Measurements from ENCODE around the gene PRDM12. TPM values are rescaled to one million over a fixed set of nuclear protein-coding genes. Genes with fewer than 3 reads are reported as not detected.
"Not testable (repeated sequence)": the region's sequence is repeated elsewhere in the genome, so short reads cannot be mapped to it uniquely, and the experiment has no call there.

The PRDM12 gene
- total RNA-seq, 1 experiment from 2014 or later: 0.30 TPM

DNA sequence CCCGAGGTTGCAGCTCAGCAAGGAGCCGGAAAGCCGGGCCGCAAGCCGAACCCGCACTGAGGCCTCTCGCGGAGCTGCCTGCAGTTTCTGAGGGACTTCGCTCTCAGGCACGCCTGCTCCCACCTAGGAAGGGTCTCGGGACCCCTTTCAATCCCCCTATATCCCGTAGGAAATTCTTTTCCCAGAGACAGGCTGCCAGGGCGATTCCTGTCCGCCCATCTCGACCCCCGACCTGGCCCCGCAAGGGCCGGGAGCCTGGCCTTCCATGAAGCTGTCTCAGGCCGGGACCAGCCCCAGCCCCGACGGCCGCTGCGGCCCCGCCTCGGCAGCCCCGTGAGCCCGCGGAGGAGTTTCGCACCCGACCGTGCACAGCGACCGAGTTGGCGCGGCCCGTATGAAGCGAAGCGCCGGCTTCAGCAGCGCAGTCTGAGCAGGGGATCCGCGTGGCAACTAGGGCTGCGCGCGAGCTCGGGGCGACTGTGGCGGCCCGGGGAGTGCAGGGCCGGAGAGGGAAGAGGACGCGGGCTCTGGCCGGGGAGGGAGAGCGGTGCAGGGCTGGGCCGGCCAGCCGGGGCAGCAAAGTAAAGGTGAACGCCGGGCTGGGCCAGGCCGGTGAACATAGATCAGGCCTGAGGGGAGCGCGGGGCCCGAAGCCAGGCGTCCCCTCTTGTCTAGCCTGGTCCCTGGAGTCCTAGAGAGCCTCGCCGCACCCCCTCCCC is 977 bp upstream of the PRDM12 start:
- no peak for DNase-seq (ENCODE audit: extremely low read depth, low read depth)

- no peak for DNase-seq (ENCODE audit: extremely low read depth, low read depth)
Observed at GRCh38 chr9:130663977-130664250, 480 bp upstream of the PRDM12 start.

DNA sequence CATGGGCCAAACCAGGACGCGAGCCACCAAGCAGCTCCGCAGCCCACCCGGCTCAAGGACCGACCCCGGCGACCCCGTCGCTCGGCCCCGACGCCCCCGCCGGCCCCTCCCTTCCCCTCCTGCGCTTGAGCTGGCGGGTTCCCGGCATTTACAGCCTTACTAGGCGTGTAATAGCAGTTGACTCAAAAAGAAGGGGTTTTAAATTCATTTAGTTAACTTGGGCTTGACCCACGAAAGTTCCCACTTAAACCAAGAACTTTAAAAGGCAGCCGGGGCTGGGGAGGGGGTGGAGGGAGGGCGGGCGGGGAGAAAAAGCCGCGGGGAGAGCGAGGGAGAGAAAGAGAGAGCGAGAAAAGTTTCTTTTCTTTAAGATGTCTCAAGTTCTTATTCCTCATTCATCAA is 636 bp downstream of the PRDM12 start:
- DNase-seq (ENCODE audit: extremely low read depth, low read depth): no peak

- no peak for DNase-seq (ENCODE audit: extremely low read depth, low read depth)
Observed at GRCh38 chr9:130665431-130666392, 1.3 kb downstream of the PRDM12 start.

DNA sequence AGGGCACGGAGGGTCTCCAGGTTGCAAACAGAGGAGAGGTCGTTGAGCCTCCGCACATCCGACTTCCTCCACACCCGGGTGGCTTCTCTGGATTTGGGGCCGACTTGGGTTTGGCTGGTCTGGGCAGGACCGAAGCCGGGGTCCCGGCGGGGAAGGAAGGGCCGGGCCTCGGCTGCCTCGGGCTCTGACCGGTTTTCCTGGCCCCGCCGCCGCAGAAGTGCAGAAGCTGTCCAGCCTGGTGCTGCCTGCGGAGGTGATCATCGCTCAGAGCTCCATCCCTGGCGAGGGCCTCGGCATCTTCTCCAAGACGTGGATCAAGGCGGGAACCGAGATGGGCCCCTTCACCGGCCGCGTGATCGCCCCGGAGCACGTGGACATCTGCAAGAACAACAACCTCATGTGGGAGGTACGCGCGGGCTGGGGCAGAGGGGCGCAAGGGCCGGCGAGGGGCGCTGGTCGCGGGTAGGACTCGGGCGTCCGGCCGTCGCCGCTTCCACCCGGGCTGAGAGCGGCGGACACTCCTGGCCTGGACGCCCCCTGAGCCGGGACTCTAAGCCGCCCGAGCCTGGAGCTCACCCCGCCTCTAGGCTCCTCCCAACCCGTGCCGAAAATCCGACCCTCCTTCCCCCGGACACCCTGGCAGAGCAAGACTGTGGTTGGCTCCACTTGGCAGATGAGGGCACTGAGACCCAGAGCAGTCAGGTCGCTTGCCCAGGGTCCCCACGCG is 2.2 kb downstream of the PRDM12 start:
- DNase-seq (ENCODE audit: extremely low read depth, low read depth): no peak

DNA sequence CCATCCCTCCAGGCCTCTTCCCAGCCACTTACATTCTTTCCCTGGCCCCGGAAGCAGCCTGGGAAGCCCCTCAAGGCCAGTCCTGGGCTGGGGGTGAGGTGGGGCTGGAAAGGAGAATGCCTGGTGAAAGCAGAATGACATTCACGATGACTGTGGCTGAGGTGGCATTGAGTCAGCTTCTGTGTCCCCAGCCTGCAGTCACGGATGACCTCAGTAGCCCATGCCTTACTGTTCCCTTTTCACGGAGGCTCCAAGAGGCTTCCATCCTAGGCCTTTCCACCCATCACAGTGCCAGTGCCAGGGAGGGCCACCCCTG is 2.7 kb downstream of the PRDM12 start:
- no peak for DNase-seq (ENCODE audit: extremely low read depth, low read depth)

GRCh38 chr9:130668196-130668595 is 3.8 kb downstream of the PRDM12 start:
- no peak for DNase-seq (ENCODE audit: extremely low read depth, low read depth)

DNA sequence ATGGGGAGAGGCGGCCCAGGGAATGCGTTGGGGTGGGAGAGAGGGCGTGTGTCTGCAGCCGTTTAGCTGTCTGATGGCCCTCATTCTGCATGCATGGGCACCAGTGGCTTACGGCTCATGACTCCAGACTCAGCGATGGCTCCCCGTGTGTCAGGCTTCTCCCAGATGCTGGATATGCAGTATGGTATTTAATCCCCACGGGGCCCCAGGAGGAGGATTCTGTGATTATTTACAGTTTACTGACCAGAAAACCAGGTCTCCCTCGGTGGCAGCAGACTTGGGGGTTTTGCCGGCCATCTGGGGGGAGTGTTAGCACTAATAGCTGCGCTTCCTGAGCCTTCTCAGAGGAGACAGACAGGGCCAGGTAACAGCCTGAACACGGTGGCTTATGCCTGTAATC is 4.3 kb downstream of the PRDM12 start:
- DNase-seq (ENCODE audit: extremely low read depth, low read depth): no peak

- DNase-seq (ENCODE audit: extremely low read depth, low read depth): no peak
Observed at GRCh38 chr9:130669965-130670364, 5.6 kb downstream of the PRDM12 start.

- DNase-seq (ENCODE audit: extremely low read depth, low read depth): no peak
Observed at GRCh38 chr9:130670644-130671043, 6.2 kb downstream of the PRDM12 start.

DNA sequence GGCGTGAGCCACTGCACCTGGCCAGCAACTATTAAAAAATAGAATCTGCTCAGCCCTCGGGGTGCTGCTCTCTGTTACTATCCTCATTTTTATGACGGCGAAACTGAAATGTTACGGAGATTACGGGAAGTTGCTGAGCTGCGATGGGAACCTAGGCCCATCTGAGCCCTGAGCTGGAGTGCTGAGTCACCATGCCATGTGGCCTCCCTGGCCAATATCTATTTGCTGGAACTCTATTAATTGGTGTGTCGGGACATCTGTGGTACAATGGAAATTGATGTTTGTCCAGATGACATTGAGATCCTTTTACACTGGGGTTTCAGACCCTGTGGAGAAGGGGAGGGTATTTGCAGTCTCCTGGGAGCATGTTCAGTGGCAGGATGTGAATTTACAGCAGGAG is 8.1 kb downstream of the PRDM12 start:
- DNase-seq (ENCODE audit: extremely low read depth, low read depth): no peak

DNA sequence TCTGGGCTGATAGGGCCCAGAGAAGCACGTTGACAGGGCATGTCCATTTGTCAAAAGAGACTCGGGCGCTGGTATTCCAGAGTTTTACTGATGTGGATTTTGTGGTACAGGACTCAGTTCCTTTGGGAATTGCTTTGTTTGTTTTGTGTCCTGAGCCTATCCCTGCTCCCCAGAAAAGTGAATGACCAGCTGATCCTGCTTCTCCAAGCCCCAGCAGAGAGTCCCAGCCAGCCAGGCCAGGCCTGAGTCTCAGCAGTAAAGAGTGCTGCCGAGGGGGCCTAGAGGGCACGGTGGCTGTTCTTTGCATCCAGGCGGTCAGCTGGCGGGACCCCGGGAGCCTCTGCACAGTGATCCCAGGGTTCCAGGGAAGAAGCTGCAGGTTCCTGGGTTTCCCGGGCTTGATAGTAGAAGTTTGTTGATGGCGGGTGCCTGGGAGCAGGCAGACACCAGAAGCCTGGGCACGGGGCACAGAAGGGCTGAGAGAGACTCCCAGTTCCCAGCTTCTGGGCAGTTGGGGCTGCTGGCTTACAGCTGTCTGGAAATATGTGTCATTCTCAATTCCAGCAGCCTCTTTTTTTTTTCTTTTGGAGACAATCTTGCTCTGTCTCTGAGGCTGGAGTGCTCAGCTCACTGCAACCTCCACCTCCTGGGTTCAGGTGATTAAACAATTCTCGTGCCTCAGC is 8.7 kb downstream of the PRDM12 start:
- no peak for DNase-seq (ENCODE audit: extremely low read depth, low read depth)

DNA sequence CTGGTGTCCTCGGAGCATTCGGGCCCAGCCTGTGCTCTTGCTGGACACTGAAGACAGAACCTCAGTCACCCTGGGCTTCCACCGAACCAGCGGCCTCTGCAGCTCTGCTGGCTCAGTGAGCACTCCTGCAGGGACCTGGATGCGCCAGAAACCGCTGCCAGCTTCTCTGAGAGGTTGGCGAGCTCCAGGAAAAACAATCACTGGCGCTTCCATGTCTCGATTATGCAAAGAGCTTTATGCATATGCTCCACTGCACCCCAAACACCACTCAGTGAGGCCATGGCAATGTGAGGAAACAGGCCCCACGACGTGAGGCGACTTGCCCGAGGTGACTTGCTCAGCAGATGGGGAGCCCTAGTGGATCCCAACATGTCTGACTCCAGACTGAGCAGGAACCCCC is 11.0 kb downstream of the PRDM12 start:
- no peak for DNase-seq (ENCODE audit: extremely low read depth, low read depth)

DNA sequence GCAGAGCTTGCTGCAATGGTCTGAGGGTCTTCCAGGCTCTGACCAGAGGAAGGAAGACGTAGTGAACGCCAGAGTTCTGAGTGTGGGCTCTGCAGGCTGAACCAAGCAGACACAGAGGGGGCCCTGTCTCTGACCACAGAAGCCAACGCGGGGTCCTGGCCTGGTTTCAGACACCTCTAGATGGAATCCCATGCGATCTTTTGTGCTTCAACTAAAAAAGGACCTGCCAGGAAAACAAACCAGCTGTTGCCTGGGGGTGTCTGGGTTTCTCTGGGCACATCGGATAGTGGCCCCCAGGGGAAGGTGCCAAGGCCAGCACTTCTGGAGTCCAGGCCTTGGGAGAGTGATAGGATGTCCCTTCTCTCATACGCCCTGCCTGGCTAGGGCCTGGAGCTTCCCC is 12.9 kb downstream of the PRDM12 start:
- DNase-seq (ENCODE audit: extremely low read depth, low read depth): no peak

GRCh38 chr9:130680836-130681768 is 16.7 kb downstream of the PRDM12 start:
- peak; percentile 88 for DNase-seq (ENCODE audit: extremely low read depth, low read depth)

GRCh38 chr9:130681769-130682420 is 17.5 kb downstream of the PRDM12 start:
- DNase-seq (ENCODE audit: extremely low read depth, low read depth): peak; percentile 11

- DNase-seq (ENCODE audit: extremely low read depth, low read depth): peak; percentile 85
Observed at GRCh38 chr9:130682421-130683121, 18.2 kb downstream of the PRDM12 start.

GRCh38 chr9:130685104-130685503 is 20.7 kb downstream of the PRDM12 start:
- no peak for DNase-seq (ENCODE audit: extremely low read depth, low read depth)

DNA sequence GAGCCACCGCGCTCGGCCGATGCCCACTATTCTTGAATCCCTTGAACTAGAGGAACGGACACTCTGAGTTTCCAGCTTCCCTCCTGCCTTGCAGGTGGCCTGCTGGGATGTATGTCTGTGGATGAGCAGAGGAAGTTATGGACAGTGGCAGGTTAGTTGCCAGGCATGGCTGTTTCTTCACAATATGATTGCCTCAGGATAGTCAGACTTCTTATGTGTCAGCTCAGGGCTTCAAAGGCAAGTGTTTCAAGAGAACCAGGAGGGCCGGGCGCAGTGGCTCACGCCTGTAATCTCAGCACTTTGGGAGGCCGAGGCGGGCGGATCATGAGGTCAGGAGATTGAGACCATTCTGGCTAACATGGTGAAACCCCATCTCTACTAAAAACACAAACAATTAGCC is 21.6 kb downstream of the PRDM12 start:
- not testable (repeated sequence) for DNase-seq (ENCODE audit: extremely low read depth, low read depth)

All from NCI-H460 (cell line).